Ascending aorta (tissue), 2 donors: ENCODE measurements around the gene ARPC3. TPM values are rescaled to one million over a fixed set of nuclear protein-coding genes. Genes with fewer than 3 reads are reported as not detected.

ENCODE experiments used
- DNase-seq, 2 donors: peaks; one replicate each; pipeline ENCODE4 v3.0.0-alpha.2; 2019; ENCODE audit warnings: low spot score in 2 of 2
- H3K27ac ChIP-seq, 2 donors: fragments of 200-600 bp; sonication (generic); one replicate each; pipeline ENCODE4 v1.5.1; 2016 to 2017; ENCODE audit warnings: mild to moderate bottlenecking in 1 of 2
- H3K27me3 ChIP-seq: fragments of 200-600 bp; sonication (generic); one replicate; pipeline ENCODE4 v1.5.1; 2017
- H3K36me3 ChIP-seq, 2 donors: fragments of 200-600 bp; sonication (generic); one replicate each; pipeline ENCODE4 v1.5.1; 2016
- H3K4me1 ChIP-seq, 2 donors: fragments of 200-600 bp; sonication (generic); one replicate each; pipeline ENCODE4 v1.5.1; 2016 to 2017; ENCODE audit warnings: mild to moderate bottlenecking in 1 of 2
- H3K4me3 ChIP-seq, 2 donors: fragments of 200-600 bp; sonication (generic); one replicate each; pipeline ENCODE4 v1.5.1; 2016 to 2017; ENCODE audit warnings: mild to moderate bottlenecking in 1 of 2
- H3K9me3 ChIP-seq, 2 donors: fragments of 200-600 bp; sonication (generic); one replicate each; pipeline ENCODE4 v1.5.1; 2016
- CTCF ChIP-seq, 3 experiments: fragments of 200-600 bp in 2 of 3; fragments of 450-650 bp in 1 of 3; sonication (generic) in 2 of 3; IDR thresholded peaks; one replicate each; pipeline ENCODE4 v1.5.1; 2016 to 2019; ENCODE audit warnings: antibody characterized with exemption in 3 of 3, mild to moderate bottlenecking in 1 of 3, moderate library complexity in 1 of 3
- intact Hi-C: fragments of 100-400 bp; cut with DNase I; formaldehyde crosslinking; loops from one replicate; pipeline ENCODE4 v1.15.1; 2023
- total RNA-seq: library from RNA; depleted of rRNA; stranded (reverse); fragments of >200 nt; gene quantifications from one replicate; pipeline ENCODE4 v1.1.0, GENCODE V29; 2016

Gene ARPC3
- total RNA-seq = 76.5 TPM

GRCh38 chr12:110449799-110450497 lies at the start of gene ARPC3:
Gene ARPC3, minus strand, starts transcription at chr12:110450337. Its CDS starts 77 bp downstream, at chr12:110450260.
- intact Hi-C loops = loop anchor here (1.0 to 5.0 kb wide), 7 partner anchors 18 to 453 kb away; partner anchors contain the start of genes ANKRD13A, FAM216A, GIT2 and GPN3
- H3K9me3 ChIP-seq = no peaks in the 10 kb centered on the region
- TF ChIP-seq CTCF (IDR thresholded peaks at IDR 0.05) = peak; percentile 90 to 95 (median 92)

GRCh38 chr12:110498984-110499706 lies 49.0 kb upstream of the ARPC3 start:
- no peak for DNase-seq
- H3K4me3 ChIP-seq = no peak overlapping the region
- no peak for TF ChIP-seq CTCF (IDR thresholded peaks at IDR 0.05)
- peak overlapping the region in 1 of 2 donors; percentile 4 for H3K27ac ChIP-seq
- intact Hi-C loops = no loop called here
- H3K27me3 ChIP-seq = no peaks in the 10 kb centered on the region
- peaks cover 7 to 21% of the 10 kb centered on the region in 2 donors for H3K4me1 ChIP-seq
- H3K36me3 ChIP-seq = peaks cover 18% of the 10 kb centered on the region in 2 donors
- no peaks in the 10 kb centered on the region for H3K9me3 ChIP-seq

More at GRCh38 chr12:110449799-110450497, at the start of gene ARPC3:
- Histone ChIP-seq H3K27ac (peak within 1 kb of the TSS; percentile 92 to 98), H3K36me3 (peaks cover 21 to 30% of the 10 kb centered on the region in 2 donors), H3K27me3 (no peaks in the 10 kb centered on the region), H3K4me1 (peaks cover 4 to 17% of the 10 kb centered on the region in 2 donors), H3K4me3 (peak within 1 kb of the TSS; percentile 92 to 96)
- peak; percentile 76 to 98 for DNase-seq

GRCh38 chr12:110475426-110475825 lies 25.3 kb upstream of the ARPC3 start:
- no peaks in the 10 kb centered on the region for H3K27me3 ChIP-seq
- no peak overlapping the region for H3K27ac ChIP-seq
- no peak for TF ChIP-seq CTCF (IDR thresholded peaks at IDR 0.05)
- H3K36me3 ChIP-seq = peaks cover under 1 to 3% of the 10 kb centered on the region in 2 donors
- H3K4me3 ChIP-seq = no peak overlapping the region
- no peaks in the 10 kb centered on the region for H3K9me3 ChIP-seq
- intact Hi-C loops = no loop called here
- H3K4me1 ChIP-seq = no peaks in the 10 kb centered on the region
- DNase-seq = no peak

GRCh38 chr12:110468214-110469048 lies 18.3 kb upstream of the ARPC3 start, which contains the start of the genes FAM216A and GPN3:
Gene FAM216A, plus strand, starts transcription at chr12:110468845. Its CDS starts 31 bp downstream, at chr12:110468876.
Gene GPN3, minus strand, starts transcription at chr12:110468257. Its CDS starts 54 bp downstream, at chr12:110468203.
- no peaks in the 10 kb centered on the region for H3K27me3 ChIP-seq
- DNase-seq = peak; percentile 87 to 98
- intact Hi-C loops = loop anchor here (1.0 to 5.0 kb wide), 6 partner anchors 18 to 419 kb away; partner anchors contain the start of genes ANAPC7, ARPC3, PPTC7 and RAD9B
- H3K27ac ChIP-seq = peak within 1 kb of the TSS; percentile 88 to 92
- peak within 1 kb of the TSS; percentile 73 to 84 for H3K4me3 ChIP-seq
- H3K4me1 ChIP-seq = peaks cover 6 to 17% of the 10 kb centered on the region in 2 donors
- TF ChIP-seq CTCF (IDR thresholded peaks at IDR 0.05) = no peak
- H3K9me3 ChIP-seq = no peaks in the 10 kb centered on the region
- peaks cover 7 to 11% of the 10 kb centered on the region in 2 donors for H3K36me3 ChIP-seq

GRCh38 chr12:110467847-110468213 lies 17.7 kb upstream of the ARPC3 start:
- DNase-seq = no peak
- no peaks in the 10 kb centered on the region for H3K9me3 ChIP-seq
- H3K27ac ChIP-seq = peak overlapping the region; percentile 88 to 92
- H3K27me3 ChIP-seq = no peaks in the 10 kb centered on the region
- peak overlapping the region; percentile 73 to 84 for H3K4me3 ChIP-seq
- peaks cover 7 to 11% of the 10 kb centered on the region in 2 donors for H3K36me3 ChIP-seq
- intact Hi-C loops = loop anchor here (1.0 to 5.0 kb wide), 5 partner anchors 18 to 419 kb away; partner anchors contain the start of genes ANAPC7, ARPC3, PPTC7 and RAD9B
- peaks cover 6 to 17% of the 10 kb centered on the region in 2 donors for H3K4me1 ChIP-seq
- TF ChIP-seq CTCF (IDR thresholded peaks at IDR 0.05) = no peak
